Right renal pelvis (tissue), 4 donors: ENCODE results near the gene DKK3. TPM values are rescaled to one million over a fixed set of nuclear protein-coding genes. Genes with fewer than 3 reads are reported as not detected.
A peak's percentile ranks its signal among the peaks of the same experiment; 100 is the strongest.
"Not testable (repeated sequence)": the region's sequence is repeated elsewhere in the genome, so short reads cannot be mapped to it uniquely, and the experiment has no call there.

Experiments used
- DNase-seq, 4 donors: peaks; one replicate each; pipeline ENCODE4 v3.0.0-alpha.2; 2013; ENCODE audit warnings: low read depth in 4 of 4, low spot score in 3 of 4, missing footprints in 1 of 4
- polyA plus RNA-seq, 4 donors: library from polyadenylated mRNA; unstranded; fragments of 120-200 nt; gene quantifications; one replicate each; pipeline ENCODE4 v1.2.1, GENCODE V29; 2013; ENCODE audit not compliant: insufficient read length in 4 of 4

Gene DKK3
- polyA plus RNA-seq: 10 to 100 TPM; 71.7 to 80.8 (median 75.5) TPM

DNA sequence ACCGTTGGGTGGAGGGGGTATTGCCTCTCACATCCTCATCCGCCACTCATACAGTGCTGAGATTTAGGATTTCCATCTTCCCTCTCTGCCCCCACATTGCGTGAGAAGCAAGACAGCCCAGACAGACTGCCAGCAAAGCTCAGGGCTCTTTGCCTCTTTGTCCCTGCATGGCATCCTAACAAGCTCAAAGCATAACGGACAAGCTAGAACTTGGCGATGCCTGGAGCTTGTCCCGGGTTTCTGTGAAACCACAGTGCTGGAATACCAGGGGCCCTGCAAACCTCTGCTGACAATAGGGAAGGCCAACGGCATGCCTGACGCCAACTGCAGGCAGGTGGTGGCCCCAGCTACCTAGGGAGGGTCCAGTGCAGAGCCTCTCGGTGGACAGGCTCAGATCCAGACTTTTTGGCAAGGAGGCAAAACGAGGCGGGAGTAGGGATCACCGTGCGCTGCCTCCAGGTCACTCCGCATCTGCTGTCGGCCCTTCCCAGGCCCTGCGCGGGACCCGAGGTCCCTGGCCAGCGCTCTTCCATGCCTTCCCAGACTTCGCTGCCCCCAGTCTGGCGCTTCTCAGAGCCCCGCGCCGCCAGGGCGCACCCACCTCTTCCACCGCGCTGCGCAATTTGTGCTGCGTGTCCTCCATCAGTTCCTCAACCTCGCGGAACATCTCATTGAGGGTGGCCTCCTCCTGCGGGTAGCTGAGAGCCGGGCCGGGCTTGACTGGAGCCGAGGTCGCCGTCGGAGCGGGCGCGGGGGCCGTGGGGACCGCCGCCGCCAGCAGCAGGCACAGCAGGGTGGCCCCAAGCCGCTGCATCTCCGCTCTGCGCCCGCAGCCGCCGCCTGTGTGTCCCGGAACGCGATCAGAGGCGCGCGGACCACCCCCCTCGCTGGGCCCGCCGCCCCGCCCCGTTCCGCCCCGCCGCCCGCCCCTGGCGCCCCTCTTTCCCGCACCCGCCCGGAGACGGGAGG lies at the start of gene DKK3:
Gene DKK3 (minus strand): TSS at position 858 of the 969 bp plus-strand sequence. CDS start 44 bp downstream, at position 814.
- DNase-seq: no peak

DNA sequence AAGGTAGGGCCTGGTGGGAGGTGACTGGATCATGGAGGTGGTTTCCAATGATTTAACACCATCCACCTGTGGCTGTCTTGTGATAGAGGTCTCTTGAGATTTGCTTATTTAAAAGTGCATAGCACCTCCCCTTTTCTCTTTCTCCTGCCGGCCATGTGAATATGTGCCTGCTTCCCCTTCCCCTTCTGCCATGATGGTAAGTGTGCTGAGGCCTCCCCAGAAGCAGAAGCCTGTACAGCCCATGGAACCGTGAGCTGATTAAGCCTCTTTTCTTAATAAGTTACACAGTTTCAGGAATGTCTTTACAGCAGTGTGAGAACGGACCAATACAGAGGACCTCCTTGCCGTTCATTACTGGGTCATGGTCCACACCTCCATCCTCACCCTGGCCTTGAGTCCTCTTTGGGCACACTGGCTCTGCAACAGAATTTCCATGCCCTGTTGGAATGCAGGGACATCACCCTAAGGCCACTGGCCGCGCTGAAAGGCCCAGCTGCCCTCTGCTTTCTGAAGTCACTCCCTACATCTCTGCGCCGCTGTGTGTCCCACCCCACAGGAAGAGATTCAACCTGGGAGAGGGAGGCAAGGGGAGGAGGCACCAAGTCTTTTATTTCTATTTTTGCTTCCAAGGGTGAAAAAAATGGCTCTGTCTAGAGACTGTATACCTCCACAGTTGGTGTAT lies 49.0 kb upstream of the DKK3 start:
- DNase-seq: no peak

DNA sequence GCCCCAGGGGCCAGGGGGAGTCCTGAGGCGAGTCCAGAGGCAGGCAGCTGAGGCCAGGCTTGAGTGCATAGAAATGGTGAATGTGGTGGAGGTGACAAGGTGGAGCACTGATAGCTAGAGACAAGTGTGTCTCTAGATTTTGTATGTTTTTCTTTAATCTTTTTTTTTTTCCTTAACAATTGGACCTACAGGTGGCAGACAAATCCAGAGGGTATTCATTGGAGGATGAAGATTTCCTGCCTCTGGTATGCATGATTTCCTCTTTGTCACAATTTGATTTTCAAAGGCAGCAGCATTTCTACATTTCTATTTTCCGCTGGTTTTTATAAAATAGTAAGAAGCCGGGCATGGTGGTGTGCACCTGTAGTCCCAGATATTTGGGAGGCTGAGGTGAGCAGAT lies 47.7 kb upstream of the DKK3 start:
- DNase-seq: no peak

GRCh38 chr11:12053606-12054361 lies 45.4 kb upstream of the DKK3 start:
- DNase-seq: no peak

GRCh38 chr11:12052676-12053605 lies 44.5 kb upstream of the DKK3 start:
- no peak for DNase-seq

- no peak for DNase-seq
Measured at GRCh38 chr11:12051287-12051662, 42.8 kb upstream of the DKK3 start.

- no peak for DNase-seq
Measured at GRCh38 chr11:12050470-12051286, 42.3 kb upstream of the DKK3 start.

GRCh38 chr11:12048936-12049790 lies 40.7 kb upstream of the DKK3 start:
- no peak for DNase-seq

DNA sequence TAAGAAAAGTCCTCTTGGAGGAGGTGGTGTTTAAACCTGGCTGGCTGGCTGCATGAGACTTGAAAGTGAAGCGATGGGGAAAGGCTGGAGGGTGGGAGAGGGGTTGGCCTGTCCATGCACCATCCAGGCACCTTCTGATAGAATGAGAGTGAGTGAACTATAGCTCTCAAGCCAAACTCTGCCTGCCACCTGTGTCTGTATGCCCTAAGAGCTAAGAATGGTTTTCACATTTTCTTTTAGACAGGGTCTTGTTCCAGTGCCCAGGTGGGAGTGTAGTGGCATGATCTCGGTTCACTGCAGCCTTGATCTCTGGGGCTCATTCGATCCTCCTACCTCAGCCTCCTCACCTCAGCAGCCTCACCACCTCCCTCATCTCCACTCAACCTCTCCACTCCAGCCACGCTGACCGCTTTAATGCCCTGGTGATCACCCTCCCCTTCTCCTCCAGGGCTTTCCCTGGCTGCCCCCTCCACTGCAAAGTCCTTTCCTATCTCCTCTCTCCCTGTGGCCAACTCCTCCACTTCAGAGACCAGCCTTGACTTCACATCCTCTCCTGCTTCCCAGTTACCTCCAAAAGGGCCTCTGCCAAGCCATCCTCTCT lies 38.3 kb upstream of the DKK3 start:
- DNase-seq: no peak

- no peak for DNase-seq
Measured at GRCh38 chr11:12045914-12046635, 37.6 kb upstream of the DKK3 start.

DNA sequence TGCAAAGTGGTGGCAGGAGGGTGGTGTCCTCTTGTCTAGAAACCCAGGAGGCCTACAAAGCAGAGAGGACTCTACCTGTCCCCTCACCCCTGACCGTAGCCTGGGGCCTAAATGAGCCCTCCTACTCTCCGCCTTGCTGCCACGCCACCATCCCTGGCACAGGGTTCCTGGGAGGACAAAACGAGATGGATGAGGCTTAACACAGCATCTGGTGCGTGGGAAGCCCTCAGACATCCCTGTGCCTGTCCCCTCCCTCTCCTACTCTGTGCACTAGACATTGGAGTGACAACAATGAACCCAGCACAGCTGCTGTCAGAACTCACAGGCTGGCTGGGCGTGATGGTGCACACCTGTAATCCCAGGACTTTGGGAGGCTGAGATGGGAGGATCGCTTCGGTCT lies 36.4 kb upstream of the DKK3 start:
- DNase-seq: no peak

DNA sequence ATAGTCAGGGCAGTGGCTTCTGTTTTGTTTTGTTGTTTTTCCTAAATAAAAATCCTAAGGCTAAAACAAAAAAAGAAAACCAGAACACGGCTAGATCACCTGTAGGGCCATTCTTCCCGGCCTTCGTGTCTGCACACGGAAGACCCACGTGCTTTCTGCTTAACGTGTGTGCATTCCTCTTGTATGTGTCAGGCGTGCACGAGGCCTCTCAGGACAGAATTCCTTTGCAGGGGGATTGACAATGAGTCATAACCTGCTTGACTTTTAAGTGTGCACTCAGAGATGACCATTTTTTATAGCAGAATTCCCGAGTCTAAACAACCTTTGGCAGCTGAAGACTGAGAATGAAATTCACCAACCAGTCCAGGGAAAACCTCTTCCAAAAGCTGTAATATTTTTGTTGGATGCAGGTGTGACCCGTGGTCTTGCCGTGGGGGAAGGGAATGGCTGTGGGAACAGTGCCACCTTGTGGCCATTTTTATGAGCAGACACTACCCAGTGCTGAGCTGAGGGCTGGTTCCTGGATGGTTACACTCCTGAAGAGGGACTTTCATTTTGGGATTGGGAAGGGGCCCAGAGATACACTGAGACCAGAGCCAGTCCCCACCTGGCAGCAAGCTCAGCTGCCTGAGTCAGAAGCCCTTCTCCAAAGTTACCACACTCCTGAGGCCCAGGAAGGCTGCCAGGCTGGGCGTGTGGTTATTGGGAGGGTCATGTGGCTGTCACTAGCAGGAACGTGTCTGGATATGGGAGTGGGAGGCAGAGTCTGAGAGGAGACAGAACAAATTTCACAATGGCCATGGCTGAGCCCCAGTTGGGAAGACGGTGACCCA lies 35.7 kb upstream of the DKK3 start:
- DNase-seq: peak; percentile 49 to 77 (median 58)

- no peak for DNase-seq
Measured at GRCh38 chr11:12043221-12043620, 34.8 kb upstream of the DKK3 start.

DNA sequence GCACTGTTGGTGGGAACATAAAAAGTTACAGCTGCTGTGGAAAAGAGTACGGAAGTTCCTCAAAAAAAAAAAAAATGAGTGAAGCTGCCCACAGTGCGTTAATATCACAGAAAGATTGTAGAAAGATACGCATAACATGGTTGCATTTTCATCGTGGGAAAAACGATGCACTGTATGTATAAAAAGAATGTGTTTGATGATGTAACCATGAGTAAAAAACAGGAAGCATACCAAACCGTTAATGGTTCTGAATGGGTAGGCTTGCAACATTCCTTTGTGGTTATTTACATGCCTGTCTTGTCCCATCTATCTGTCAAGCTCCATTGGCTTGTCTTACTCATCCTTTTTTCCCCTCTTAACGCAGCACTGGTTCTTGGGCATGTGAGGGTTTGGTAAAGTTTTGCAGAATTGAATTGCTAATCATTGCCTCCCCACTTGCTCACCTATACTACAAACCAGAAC lies 33.8 kb upstream of the DKK3 start:
- no peak for DNase-seq

GRCh38 chr11:12040719-12041118 lies 32.3 kb upstream of the DKK3 start:
- not testable (repeated sequence) for DNase-seq

- no peak for DNase-seq
Measured at GRCh38 chr11:12032968-12033367, 24.5 kb upstream of the DKK3 start.
